HG03045 (cell line): ENCODE measurements around the gene CALM1.
"Not testable (repeated sequence)": the region's sequence is repeated elsewhere in the genome, so short reads cannot be mapped to it uniquely, and the experiment has no call there.

Experiments used
- ATAC-seq: cut with Tn5 transposase; IDR thresholded peaks from one replicate; pipeline ENCODE4 v1.9.1; 2021; ENCODE audit warnings: mild to moderate bottlenecking, moderate library complexity; ENCODE audit not compliant: unreplicated experiment

The CALM1 gene

DNA sequence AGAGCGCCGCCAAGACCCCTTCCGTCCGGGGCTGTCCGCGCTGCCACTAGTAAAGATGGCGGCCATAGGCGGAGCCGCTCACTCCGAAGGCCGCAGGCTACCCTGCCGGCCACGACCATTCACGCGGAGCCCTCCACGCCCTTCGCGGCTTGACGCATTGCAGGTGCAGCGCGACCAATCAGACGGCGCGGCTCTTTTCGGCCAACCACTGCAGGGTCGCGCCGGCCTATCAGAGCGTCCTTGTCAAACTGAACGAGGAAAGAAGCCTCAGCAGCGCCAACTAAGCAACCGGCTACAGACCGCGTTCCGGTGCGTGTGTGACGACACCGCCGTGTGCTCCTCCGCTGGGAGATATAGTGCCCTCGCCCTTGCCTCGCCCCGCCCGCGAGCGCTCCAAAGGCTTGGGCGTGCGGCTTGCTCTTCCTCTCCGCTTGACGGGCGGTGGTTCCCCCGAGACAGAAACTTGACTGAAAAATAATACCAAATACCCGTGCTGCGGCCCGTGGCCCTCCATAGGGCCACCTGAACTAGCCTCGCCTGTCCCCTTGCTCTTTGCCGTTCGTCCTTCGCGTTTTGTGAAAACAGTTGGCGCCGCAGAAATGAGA is 13.6 kb upstream of the CALM1 start:
- ATAC-seq = peak; percentile 91

DNA sequence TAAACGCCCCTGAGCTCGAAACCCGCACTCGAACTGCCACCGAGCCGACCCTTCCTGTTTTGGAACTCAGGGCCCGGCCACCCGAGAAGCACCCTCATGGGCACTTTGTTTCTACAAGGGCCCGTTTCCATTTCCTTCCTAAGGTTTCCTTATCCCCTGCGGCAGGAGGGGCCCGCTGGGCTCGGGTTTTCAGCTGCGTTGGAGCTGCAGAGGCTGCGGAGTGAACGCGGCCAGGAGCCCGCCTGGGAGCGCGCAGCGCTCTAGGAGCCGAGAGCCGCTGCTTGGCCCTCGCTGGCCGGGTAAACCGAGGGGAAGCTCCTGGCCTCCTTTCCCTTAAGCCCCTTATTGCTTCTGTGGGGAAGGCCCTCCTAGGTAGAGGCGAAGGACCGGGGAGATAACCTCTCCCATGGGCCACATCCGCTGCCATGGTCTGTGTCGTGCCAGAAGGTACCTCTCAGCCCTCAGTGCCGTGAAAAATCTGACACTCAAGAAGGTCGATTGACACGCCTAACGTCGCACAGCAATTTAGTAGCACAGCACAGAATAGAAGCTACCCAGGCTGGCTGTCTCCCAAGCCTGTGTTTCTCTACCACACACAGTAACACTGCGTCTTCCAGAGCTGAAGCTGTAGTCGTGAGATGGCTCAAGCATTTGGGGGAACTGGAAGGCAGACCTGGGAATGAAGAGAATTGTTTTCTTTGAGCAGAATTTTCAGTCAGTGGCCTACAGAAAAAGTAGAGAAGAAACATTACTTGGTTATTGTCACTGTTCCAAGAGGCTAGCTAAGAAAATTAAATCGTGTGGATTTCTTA is 12.9 kb upstream of the CALM1 start:
- peak; percentile 12 for ATAC-seq

DNA sequence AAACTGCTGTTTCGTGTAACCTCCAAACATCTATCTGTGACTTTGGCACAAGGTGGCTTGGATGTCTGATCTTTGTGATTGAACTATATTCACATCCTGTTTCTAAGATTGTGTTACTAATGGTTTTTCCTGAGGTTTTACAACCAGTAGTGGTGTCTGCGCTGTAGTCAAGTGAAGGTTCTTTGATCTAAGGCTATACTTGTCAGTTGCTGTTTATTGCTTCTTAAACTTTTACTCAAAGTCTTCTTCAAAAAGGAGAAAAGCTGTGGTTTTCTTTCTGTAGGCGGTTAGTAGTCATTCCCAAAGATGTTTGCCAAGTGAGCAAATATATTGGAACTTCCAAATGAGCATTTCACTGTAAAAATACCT is 12.3 kb upstream of the CALM1 start:
- no peak for ATAC-seq

DNA sequence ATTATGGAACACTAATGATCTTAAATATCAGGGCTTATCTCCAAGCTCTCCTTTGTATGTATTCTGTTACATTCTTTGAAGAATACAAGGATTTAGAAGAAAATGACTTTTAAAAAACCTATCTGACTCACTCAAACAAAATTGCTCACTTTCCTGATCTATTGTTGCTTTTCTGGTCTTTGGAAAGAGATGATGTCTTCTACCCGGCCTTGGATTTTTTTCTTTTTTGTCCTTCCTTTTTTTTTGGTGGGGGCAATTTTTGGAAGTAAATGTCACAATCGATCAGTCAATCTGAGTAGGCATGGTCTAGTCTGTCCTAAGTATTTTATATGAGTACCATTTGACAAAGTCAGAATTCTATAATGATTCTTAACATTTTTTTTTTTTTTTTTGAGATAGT is 10.5 kb upstream of the CALM1 start:
- ATAC-seq = no peak

DNA sequence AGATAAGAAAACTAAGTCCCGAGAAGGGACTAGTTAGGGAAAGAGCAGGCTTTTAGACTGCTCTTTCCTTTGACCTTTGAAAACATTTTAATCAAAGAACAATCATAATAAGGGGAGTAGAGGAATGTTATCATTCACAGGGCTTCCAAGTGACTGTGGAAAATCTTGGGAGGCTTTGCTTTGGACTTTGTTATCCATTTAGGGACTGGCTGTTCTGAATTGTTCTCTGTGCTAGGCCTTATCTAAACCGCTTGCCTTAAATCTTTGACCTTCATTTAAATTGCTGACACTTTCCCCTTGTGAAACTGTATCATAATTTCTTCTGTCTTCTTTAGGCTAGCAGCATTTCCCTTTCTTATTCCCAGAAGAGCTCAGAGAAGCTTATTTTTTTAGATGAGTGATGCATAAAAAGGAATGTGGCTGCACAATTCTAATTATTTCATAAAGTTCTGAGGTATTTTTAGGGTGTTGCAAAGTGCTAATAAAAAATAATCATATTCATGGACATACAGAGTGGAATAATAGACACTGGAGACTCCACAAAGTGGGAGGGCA is 9.5 kb upstream of the CALM1 start:
- ATAC-seq = no peak

DNA sequence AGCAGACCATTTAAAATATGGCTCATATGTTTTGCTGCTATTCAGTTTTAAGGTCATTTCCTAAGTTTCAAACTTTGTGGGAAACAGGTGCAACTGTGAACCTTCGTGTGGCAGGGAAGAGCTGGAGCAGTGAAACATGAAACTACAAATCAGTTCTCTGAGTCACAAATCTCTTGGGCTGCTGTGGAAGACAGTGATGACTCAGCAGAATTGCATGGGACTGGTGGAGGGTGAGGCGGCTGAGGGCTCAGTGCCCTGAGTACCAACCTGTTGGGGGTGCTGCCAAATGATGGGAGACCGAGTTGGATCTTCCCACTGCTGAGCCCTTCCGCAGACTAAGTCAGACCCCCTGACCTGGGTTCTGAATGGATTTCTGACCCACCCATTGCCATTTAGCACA is 8.4 kb upstream of the CALM1 start:
- ATAC-seq = no peak

DNA sequence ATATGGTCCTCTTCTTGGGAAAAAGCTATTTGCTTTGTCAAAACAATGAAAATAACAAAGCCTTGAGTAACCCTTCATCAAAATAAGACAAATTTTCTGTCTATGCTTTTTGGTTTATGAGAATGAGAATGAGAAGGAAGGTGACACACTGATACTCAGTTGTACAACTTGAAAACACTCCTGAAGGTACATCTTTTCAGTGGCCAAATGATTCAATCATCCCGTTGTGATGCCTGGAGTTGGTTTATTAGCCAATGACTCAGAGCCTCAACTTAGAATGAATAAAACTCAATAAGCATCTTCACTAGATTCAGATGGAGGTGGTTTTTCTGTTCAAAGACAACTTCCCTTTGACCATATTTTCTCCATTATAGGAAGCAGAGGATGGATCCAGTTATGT is 7.8 kb upstream of the CALM1 start:
- no peak for ATAC-seq

DNA sequence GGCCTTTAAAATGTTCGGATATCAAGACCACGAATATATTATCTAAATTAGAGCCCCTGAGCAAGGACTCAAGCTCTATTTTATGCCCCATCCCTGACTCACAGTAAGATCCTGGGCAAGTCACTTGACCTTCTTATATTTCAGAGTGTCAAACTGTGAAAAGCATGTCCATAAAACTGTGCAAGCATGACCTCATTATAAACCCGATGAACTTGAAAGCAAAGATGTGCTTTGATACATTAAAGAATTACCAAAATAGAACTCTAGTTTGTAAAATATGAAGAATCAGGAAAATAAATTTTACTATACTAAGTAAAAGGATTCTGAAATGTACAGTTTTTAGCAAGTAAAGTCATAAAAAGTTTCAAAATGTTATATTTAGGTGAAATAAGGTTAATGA is 2.9 kb upstream of the CALM1 start:
- ATAC-seq = no peak

DNA sequence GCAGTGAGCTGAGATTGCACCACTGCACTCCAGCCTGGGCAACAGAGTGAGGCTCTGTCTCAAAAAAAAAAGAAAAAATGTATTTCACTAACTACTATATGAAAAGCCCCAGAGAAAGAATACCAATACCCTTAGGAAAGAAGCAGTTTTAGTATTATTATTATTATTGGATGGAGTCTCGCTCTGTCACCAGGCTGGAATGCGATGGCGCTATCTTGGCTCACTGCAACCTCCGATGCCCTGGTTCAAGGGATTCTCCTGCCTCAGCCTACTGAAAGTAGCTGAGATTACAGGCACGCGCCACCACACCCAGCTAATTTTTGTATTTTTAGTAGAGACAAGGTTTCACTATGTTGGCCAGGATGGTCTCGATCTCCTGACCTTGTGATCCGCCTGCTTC is 2.0 kb upstream of the CALM1 start:
- not testable (repeated sequence) for ATAC-seq

DNA sequence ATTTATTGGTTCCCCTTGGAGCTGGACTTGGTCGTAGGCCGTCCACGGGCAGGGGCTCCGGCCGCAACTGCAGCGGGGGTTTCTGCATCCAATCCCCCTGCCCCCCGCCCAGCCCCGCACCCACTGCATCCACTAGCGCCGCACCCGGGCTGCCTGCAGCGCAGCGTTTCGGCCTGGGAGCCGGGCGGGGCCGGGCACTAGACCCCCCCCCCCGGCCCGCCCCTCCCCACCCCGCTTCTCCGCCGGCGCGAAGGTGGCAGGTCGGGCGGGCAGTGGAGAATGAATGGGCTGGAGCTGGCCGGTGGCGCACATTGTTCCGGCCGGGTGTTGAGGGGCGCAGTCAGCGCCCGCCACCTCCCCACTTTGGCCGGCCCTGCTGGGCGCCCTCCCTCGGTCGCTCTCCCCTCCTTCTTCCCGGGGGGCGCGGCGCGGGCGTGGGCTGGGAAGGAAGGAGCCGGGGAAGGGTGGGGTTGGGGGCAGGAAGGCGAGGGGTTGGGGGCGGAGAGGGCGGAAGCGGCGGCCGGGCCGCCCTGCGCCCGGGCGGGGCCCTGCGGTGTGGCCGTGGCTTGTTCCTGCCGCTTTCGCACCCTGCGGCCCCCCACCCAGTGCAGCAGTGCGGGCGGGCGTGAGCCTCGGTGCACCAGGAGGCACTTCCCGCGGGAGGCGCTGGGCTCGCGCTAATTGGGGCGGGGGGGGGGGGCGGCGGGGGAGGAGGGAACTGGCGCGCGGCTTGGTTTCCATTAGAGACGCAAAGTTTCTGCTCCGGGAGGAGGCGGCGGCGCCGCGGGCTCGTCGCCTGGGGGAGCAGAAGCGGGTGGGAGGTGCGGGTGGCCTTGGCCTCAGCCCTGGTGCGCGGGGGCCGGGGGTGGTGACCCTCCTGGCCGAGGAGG is 841 bp downstream of the CALM1 start:
- ATAC-seq = peak; percentile 25

DNA sequence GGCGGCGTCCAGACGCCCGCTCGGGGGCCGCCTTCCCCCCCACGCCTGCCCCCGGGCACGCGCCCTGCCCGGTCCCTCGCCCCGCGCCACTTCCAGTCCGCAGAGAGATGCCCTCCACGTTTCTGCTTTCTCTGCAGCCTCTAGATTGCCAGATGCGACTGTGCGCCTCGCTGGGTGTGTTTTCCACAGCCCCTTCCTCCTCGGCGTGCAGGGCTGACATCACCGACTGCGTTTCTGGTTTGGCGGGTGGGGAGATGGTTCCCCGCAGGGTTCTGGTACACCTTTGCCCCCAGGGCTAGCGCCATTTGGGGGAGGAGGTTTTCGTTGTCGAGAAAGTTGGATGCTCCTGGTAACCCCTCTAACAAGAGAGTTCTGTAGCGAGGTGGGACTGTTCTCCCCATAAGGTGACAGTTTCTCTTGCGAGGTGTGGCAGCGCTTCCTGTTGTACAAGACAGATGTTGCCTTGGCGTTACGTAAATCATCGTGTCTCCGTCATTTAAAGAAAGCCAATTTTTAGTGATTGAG is 1.5 kb downstream of the CALM1 start:
- peak; percentile 18 for ATAC-seq

DNA sequence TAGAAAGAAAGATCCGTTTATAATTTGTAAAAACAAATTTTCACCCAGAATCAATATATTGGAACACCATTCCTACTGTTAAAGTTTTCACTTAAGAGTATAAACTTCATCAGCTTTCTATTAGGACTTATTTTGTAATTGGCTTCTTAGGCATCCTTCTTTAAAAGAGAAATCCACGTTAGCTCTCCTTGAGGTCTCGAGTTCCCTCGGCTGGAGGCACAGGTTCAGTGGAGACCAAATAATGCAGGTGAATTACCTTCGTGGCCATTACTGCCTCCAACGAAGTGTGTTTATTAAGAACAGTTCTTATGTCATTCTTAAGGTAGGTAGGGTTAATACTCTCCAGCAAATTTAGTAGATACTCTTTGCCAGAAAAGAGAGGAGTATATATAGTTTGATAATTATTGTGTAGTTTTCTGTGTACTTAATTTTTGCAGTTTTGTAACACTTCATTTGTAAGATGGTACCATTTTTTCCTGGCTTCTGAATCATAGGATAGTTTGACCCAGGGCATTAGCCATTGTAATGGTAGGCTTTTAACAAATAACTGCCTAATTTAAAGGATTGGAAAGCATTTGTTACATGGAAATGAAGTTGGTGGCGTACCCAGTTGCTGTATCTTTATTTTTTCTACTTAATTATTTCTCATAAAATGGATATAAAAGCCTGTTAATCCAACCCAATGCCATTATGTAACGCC is 2.2 kb downstream of the CALM1 start:
- ATAC-seq = no peak

DNA sequence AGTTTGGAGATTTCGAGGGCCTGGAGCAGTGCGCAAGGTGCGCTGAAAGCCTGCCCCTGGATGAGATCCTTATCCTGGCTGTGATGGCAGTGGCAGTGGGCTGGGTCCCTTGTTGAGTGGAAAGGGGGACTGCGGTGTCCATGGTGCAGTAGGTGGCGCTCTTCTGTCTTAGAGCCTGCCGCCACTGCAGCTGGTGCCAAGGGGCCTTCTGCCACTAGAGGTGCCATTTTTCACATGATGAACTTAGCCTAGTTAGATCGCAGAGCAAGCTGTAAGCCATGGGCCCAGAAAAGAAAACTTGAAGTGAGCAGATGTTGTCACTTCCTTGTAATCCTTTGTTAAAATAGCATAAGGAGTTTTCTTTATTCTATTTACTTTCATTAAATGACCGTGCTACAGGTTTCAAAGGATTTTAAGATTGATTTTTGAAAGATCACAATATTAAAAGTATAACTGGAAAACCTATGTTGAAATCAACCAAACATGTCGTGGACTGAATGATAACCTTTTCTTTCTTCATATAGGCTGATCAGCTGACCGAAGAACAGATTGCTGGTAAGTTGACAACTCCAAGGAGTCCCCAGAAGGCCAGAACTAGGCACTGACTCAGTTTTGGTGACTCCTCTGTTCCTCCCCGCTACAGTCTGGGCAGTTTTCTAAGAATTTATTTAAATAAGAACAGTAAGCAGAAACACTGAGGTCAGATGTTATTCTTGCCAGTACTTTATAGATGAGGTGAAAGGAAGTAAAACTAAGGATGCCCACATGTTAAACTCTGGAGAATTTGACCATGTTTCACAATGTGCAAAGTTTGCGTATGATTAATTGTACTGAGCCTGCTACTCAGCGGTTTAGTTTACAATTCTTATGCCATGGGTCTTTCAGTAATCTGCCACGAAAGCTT is 3.0 kb downstream of the CALM1 start:
- peak; percentile 42 for ATAC-seq

DNA sequence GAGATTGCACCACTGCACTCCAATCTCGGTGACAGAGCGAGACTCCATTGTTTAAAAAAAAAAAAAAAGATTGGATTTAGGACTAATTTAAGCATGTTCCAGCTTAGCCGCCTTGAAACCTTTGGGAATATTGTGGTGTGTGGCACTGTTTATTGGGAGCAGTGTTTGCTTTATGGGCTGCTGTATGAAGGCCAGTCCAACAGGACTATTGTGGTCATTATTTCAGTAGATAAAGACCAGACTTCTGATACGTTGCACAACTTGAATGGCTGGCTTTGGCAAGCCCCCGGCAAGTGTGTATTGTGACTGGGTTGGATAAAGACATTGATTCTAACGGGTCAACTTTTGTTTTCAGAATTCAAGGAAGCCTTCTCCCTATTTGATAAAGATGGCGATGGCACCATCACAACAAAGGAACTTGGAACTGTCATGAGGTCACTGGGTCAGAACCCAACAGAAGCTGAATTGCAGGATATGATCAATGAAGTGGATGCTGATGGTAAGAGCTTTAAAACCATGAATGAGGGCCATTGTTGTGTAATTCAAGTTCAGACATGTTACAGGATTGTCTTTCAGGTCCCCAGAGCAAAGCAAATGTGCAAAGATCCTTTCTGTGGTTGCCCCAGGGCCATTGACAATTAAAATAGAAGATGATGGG is 4.2 kb downstream of the CALM1 start:
- ATAC-seq = no peak

DNA sequence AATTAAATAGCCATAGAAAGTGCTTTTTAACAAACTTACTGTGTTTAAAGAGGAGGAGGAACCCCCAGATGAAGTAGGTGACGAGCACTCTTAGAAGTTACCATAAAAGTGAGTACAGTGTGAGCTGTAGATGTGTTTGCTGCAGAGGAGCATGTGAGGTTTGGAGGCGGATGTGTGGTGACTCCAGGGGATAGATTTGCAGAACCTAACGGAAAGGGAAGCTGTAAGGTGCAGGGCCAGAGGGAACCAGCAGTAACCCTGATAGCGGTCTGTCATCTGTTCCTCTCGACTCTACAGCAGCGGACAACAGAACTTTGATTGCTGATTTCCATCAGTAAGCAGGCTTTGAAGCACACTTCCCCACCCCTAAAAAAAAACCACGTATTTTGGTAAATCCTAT is 5.2 kb downstream of the CALM1 start:
- no peak for ATAC-seq

DNA sequence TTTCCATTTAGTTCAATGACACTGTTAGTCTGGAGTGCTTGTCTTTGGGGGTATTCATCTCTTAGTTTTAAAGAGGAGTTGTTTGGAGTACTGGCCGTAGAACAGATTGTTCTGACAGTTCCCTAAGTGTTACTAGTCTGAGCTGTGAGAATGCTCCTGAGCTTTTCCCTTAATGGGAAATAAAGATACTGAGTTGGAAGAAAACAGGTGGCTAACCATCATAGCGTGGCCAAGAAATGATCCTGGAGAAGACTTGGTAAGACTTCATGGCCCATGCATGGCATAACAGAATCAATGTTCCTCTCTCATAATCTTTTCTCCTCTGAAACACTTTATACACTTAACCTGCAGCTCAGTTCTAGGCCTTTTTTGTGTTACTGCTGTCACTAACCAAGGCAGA is 6.2 kb downstream of the CALM1 start:
- no peak for ATAC-seq

DNA sequence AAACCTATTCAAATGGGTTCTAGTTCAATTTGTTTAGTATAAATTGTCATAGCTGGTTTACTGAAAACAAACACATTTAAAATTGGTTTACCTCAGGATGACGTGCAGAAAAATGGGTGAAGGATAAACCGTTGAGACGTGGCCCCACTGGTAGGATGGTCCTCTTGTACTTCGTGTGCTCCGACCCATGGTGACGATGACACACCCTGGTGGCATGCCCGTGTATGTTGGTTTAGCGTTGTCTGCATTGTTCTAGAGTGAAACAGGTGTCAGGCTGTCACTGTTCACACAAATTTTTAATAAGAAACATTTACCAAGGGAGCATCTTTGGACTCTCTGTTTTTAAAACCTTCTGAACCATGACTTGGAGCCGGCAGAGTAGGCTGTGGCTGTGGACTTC is 8.3 kb downstream of the CALM1 start:
- ATAC-seq = no peak

DNA sequence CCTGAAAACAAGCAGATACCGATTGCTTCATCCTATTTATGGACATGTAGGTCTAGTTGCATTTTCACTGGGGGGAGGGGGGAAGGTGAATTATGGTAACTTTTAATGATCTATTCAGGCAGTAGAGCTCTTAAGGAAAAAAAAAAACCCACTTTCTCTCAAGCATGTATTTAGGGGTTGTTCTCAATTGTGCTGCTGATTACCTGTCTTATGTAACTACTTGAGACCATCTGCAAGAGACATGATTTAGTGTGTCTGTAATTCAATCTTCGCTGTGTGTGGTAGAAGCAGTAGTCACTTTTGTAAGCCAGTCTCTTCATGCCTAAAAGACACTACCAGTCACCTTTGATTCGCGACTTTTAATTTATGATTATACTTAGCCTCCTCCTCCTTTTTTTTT is 8.9 kb downstream of the CALM1 start:
- no peak for ATAC-seq

DNA sequence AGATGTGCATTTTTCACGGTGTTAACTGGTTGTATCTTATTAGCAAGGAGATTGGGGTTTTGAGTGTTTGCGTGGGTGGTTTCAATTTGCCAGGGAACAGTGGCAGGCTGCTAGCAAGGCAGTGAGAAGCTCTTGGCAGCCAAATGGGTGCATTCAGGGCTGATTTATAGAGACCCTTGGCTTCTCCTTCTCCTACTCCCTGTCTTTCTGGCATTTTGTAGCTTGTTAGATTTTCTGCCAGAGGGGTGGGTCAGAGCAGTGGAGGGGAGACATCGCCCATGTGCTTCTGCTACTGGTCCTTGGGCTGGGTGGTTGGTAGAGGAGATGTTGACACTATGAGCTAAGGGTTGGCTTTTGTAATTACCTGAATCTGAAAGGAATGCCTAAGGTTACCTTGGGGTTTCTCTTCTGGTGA is 9.6 kb downstream of the CALM1 start:
- no peak for ATAC-seq
